ENCODE results near the gene SDHAF2.
"Not testable (repeated sequence)": the region's sequence is repeated elsewhere in the genome, so short reads cannot be mapped to it uniquely, and the experiment has no call there.

The SDHAF2 gene

DNA sequence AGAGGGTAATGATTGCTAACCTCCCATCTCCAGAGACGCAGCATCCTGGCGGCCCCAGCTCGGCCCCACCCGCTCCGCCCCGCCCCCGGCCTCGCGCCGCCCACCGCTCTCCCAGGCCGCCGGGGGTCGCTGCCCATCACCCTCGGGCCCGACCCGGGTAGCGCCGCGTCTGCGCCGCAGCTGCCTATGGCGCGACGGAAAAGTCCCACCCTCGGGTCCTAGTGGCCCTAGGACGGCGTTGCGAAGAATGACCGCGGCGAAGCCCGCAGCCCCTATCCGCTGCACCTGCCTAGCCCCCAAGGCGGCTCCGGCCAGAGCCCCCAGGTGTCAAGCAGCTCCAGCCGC, 606 bp upstream of the SDHAF2 start:
- DNase-seq = peak; percentile 85

DNA sequence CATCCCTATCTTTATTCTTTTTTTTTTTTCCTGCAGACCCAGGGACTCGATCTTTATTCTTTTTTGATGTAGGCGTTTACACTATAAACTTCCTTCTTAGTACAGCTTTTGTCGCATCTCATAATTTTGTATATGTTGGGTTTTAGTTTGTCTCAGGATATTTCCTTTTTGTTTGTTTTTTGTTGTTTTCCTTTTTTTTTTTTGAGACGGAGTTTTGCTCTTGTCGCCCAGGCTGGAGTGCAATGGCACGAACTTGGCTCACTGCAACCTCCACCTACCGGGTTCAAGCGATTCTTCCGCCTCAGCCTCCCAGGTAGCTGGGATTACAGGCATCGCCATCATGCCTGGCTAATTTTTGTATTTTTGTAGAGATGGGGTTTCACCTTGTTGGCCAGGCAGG, 915 bp downstream of the SDHAF2 start:
- DNase-seq = not testable (repeated sequence)

DNA sequence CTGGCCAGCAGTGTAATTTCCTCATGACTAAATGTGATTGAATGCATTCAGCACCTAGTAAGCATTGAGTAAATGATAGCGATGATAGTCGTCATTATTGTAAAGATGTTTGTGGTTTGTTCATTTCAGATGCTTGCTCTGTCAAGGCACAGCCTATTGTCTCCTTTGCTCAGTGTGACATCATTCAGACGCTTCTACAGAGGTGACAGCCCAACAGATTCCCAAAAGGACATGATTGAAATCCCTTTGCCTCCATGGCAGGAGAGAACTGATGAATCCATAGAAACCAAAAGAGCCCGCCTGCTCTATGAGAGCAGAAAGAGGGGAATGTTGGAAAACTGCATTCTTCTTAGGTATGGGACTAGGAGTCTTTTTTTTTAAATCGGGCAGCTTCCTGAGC, 7.6 kb downstream of the SDHAF2 start:
- no peak for DNase-seq

GRCh38 chr11:61439615-61440014, 9.7 kb downstream of the SDHAF2 start:
- DNase-seq = no peak

GRCh38 chr11:61442616-61443015, 12.7 kb downstream of the SDHAF2 start:
- no peak for DNase-seq

GRCh38 chr11:61445516-61445915, 15.6 kb downstream of the SDHAF2 start:
- DNase-seq = no peak

- DNase-seq = peak; percentile 90
Measured at GRCh38 chr11:61446211-61446651, 16.3 kb downstream of the SDHAF2 start.

- DNase-seq = no peak
Measured at GRCh38 chr11:61447601-61448551, 18.0 kb downstream of the SDHAF2 start.

GRCh38 chr11:61448552-61448927, 18.6 kb downstream of the SDHAF2 start:
- DNase-seq = no peak

DNA sequence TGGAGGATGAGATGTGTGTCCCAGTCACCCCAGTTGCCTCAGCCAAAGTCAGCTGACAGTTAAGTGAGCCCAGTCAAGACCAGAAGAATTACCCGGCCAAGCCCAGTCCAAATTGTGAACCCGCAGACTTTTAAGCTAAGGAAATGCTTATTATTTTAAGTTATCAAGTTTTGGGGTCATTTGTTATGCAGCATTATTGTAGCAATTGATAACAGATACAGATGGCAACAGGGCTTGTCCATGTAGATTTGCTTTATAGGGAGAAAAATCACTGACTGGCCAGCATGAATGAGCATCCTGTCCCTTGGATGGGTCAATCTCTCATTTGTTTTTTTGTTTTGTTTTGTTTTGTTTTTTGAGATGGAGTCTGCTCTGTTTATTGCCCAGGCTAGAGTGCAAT, 22.9 kb downstream of the SDHAF2 start:
- no peak for DNase-seq

DNA sequence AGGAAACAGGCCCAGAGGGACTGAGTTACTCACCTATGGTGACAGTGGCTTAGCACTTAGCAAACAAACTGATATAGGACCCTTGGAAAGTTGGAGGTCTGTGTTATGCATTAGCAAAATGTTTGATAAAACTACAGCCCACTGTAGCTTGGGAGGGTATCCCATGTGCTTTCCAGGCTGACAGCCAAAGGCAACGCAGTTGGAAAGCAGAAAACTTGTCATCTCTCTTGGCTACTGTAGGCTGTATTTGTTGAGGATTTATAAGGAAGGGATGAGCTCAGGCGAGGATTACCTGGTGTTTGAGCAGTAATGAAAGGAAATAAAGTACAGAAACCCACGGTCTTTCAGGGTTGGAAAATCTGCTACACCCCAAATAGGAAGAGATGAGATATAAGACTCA, 23.8 kb downstream of the SDHAF2 start:
- DNase-seq = peak; percentile 72

- DNase-seq = no peak
Measured at GRCh38 chr11:61454520-61454919, 24.6 kb downstream of the SDHAF2 start.

DNA sequence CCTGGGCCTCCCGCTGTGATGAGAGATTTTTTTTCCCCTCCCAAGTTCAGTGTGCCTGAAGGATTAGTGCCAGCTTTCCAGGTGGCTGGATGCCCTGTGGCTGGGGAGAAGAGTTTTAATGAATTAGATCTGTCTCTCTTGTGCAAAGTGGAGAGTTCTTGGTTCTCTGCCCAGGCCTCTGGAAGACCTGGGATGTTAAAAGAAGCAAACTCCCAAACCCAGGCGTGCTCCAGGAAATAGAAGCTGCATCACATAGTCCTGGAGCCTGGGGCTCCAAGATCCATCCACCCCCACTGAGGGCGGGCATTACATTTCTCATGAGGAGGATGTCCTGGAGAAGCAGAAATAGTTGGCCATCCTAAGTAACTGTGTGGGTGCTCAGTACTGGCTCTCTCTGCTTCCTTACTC, 30.6 kb downstream of the SDHAF2 start:
- peak; percentile 85 for DNase-seq

GRCh38 chr11:61460986-61461385, 31.1 kb downstream of the SDHAF2 start:
- no peak for DNase-seq

- DNase-seq = not testable (repeated sequence)
Measured at GRCh38 chr11:61467602-61468001, 37.7 kb downstream of the SDHAF2 start.

DNA sequence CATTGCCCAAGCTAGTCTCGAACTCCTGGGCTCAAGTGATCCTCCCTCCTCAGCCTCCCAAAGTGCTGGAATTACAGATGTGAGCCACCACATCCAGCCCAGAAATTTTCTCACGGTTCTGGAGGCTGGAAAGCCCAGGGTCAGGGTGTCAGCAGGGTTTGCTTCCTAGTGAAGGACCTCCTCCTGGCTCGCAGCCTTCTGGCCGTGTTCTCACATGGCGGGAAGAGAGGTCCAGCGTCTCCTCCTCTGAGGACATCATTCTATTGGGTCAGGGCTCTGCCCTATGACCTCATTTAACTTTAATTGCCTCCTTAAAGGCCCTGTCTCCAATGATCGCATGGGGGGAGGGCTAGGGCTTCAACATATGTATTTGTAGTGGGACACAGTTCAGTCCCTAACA, 38.1 kb downstream of the SDHAF2 start:
- DNase-seq = no peak

GRCh38 chr11:61472282-61472681, 42.4 kb downstream of the SDHAF2 start:
- DNase-seq = peak; percentile 62

- DNase-seq = no peak
Measured at GRCh38 chr11:61472868-61473267, 42.9 kb downstream of the SDHAF2 start.

DNA sequence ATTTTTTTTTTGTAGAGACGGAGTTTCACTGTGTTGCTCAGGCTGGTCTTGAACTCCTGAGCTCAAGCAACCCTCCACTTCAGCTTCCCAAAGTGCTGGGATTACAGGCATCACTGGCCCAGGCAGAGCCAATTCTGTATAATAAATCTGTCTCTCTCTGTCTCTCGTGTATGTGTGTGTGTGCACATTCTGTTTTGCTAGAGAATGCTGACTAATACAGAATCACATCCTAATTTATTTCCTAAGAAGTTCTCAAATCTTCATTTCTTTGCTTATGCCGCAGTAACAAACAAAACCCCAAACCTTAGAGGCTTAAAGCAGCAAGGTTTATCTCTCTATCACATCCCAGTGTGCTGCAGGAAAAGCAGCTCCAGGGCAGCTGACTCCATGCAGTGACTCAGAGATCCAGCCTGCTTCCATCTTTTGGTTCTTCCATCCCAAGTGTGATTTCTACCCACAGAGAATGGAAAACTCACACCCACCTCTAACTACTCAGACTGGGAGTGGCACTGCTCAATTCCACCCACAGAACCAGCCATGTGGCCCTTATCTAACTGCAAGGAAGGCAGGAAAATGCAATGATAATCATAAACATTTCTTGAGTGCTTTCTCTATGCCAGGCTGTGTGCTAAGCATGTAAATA, 43.6 kb downstream of the SDHAF2 start:
- DNase-seq = no peak

DNA sequence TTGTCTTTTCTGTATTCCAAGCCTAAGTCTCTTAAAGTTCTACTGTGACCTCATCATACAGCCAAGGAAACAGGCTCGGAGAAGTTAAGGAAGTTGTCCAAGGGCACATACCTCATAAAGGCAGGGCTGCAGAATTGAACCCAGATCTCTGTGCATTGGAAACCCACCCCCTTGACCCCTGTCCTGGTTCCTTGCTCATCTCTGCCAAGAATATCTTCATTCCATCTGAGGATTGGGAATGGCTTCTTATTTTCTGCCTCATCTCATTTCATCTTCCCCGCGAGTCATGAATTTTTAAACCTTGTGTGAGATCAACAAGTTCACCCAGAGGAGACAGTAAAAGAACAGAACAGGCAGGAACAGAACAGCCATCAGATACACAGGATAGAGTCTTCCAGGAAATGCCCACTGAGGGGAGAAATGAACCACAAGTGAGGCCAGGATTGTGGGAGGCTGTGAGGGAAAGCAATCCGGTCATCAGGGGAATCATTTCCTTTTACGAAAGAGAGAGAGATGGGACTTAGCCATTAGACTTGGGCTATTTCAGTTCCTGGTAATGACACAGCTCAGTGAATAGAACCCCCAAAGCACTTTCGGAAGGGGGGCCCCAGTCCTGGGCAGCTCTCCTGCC, 44.2 kb downstream of the SDHAF2 start:
- DNase-seq = no peak

DNA sequence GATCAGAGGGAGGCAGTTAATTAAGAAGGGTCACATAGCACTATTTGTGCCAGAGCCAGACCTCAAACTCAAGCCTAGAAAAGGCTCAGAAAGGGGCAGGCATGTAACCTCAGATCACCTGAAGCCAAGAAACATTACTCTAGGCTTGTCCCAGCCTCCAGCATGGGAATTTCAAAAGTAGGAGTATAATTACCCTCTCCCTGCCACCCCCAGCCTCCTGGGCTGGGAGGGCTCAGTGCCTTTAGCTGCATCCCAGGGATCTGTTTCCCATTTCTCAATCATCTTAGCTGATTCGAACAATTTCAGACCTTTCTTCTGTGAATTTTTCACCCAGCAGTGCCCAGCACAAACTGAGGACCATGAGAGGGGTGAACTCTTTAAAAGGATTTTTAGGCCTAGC, 45.5 kb downstream of the SDHAF2 start:
- no peak for DNase-seq

DNA sequence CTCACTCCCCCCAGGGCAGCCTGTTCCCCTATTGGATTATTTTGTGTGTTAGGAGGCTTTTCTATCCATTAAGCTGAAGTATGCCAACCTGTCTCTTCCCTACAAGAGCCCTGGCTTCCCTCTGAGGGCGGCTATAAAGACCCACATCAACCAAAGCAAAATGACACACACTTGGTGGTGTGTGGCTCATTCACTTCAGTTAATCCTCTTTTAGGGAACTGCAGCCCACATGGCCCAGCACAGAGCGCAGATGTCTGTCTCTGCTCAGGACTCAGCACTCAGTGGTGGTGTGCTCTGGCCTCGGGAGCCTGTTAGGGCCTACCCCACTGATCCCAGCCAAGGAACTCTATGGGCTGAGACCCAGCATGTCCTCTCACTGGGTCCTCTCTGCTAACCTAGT, 46.4 kb downstream of the SDHAF2 start:
- DNase-seq = no peak

DNA sequence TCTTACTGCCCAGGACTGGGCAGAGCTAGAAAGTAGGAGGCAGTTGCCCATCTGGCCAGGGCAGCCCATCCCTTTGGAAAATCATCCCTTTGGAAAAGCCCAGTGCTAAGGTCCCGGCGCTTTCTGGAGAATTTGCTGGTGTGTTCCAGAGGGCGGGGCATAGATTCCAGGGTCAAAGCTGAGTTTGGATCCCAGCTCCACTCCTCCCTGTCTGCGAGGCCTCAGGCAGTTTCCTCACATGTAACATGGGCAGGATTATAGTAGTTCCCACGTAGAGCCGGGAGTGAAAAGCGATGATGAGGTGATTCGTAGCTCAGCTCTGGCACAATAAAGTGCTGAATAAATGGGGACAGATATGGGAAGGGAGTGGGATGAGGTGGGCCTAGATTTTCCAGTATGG, 47.2 kb downstream of the SDHAF2 start:
- no peak for DNase-seq

DNA sequence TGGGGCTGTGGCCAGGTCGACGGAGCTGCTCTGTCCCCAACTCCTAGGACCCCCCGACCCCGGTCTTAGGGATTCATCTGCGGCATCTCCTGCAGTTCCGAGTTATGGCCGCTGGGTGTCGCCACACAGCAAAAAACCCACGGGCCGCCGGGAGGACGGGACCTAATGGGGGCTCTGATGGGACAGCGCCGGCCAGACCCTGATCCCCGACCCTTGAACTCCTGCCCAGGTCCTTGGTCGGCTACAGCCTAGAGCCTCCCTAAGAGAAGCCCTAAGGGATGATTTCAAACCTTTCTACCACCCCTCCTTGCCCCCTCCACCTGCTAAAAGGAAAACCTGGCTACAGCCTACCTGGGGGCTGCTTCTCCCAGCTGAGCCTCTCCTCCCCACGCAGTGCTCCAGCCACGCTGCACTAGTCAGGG, 47.8 kb downstream of the SDHAF2 start:
- DNase-seq = peak; percentile 62

Data from femur (tissue), 1 donor.